HG03175 (cell line): Measurements from ENCODE around the gene WNT3A.
"Not testable (repeated sequence)": the region's sequence is repeated elsewhere in the genome, so short reads cannot be mapped to it uniquely, and the experiment has no call there.

Experiments
- ATAC-seq: cut with Tn5 transposase; IDR thresholded peaks from one replicate; pipeline ENCODE4 v1.9.1; 2021; ENCODE audit warnings: mild to moderate bottlenecking, moderate library complexity; ENCODE audit not compliant: unreplicated experiment

Gene WNT3A

GRCh38 chr1:228006786-228007048, at the start of gene WNT3A:
Gene WNT3A (plus strand): TSS chr1:228006998. CDS start chr1:228007129, 131 bp downstream.
- ATAC-seq = no peak

- no peak for ATAC-seq
These were observed 48.0 kb upstream of the WNT3A start for GRCh38 chr1:227958617-227959324.

GRCh38 chr1:227959325-227959860, 47.4 kb upstream of the WNT3A start:
- no peak for ATAC-seq

- ATAC-seq = no peak
These were observed 44.9 kb upstream of the WNT3A start for GRCh38 chr1:227961651-227962466.

GRCh38 chr1:227966733-227967132, 40.1 kb upstream of the WNT3A start:
- not testable (repeated sequence) for ATAC-seq

- ATAC-seq = not testable (repeated sequence)
These were observed 39.0 kb upstream of the WNT3A start for GRCh38 chr1:227967815-227968214.

- not testable (repeated sequence) for ATAC-seq
These were observed 36.5 kb upstream of the WNT3A start for GRCh38 chr1:227970076-227970995.

- not testable (repeated sequence) for ATAC-seq
These were observed 35.6 kb upstream of the WNT3A start for GRCh38 chr1:227971216-227971615.

GRCh38 chr1:227971643-227972282, 35.0 kb upstream of the WNT3A start:
- not testable (repeated sequence) for ATAC-seq

- ATAC-seq = not testable (repeated sequence)
These were observed 34.5 kb upstream of the WNT3A start for GRCh38 chr1:227972283-227972679.

- not testable (repeated sequence) for ATAC-seq
These were observed 33.9 kb upstream of the WNT3A start for GRCh38 chr1:227972843-227973374.

- ATAC-seq = not testable (repeated sequence)
These were observed 33.0 kb upstream of the WNT3A start for GRCh38 chr1:227973724-227974288.

- not testable (repeated sequence) for ATAC-seq
These were observed 31.1 kb upstream of the WNT3A start for GRCh38 chr1:227975583-227976283.

GRCh38 chr1:227987181-227987580, 19.6 kb upstream of the WNT3A start:
- ATAC-seq = no peak

- ATAC-seq = no peak
These were observed 12.0 kb upstream of the WNT3A start for GRCh38 chr1:227994632-227995300.

GRCh38 chr1:227996187-227996950, 10.4 kb upstream of the WNT3A start:
- no peak for ATAC-seq

GRCh38 chr1:227998374-227999055, 8.3 kb upstream of the WNT3A start:
- no peak for ATAC-seq
